Peyer's patch (tissue), 4 donors: ENCODE data around the gene SETD1B. TPM values are rescaled to one million over a fixed set of nuclear protein-coding genes. Genes with fewer than 3 reads are reported as not detected.
A peak's percentile ranks its signal among the peaks of the same experiment; 100 is the strongest.

Source experiments
- DNase-seq, 3 donors: peaks; one replicate each; pipeline ENCODE4 v3.0.0-alpha.2; 2017 to 2019
- H3K27ac ChIP-seq, 4 donors: fragments of 200-600 bp; sonication (generic); one replicate each; pipeline ENCODE4 v1.5.1; 2016 to 2019
- H3K27me3 ChIP-seq, 2 donors: fragments of 200-600 bp; sonication (generic); one replicate each; pipeline ENCODE4 v1.5.1; 2019
- H3K36me3 ChIP-seq, 3 donors: fragments of 200-600 bp; sonication (generic); one replicate each; pipeline ENCODE4 v1.5.1; 2016 to 2019
- H3K4me1 ChIP-seq, 4 donors: fragments of 200-600 bp; sonication (generic); one replicate each; pipeline ENCODE4 v1.5.1; 2016 to 2019
- H3K4me3 ChIP-seq, 4 donors: fragments of 200-600 bp; sonication (generic); 1 replicate in 3 of 4; 2 replicates in 1 of 4; pipeline ENCODE4 v1.5.1; 2016 to 2019; ENCODE audit warnings: mild to moderate bottlenecking in 1 of 4
- H3K9me3 ChIP-seq, 4 donors: fragments of 200-600 bp; sonication (generic); one replicate each; pipeline ENCODE4 v1.5.1; 2016 to 2019; ENCODE audit warnings: mild to moderate bottlenecking in 1 of 4
- CTCF ChIP-seq, 6 experiments: fragments of 450-650 bp in 4 of 6; fragments of 200-600 bp in 2 of 6; sonication (generic) in 1 of 6; IDR thresholded peaks; one replicate each; pipeline ENCODE4 v1.5.1; 2017 to 2019; ENCODE audit warnings: antibody characterized with exemption in 6 of 6, mild to moderate bottlenecking in 3 of 6, moderate library complexity in 1 of 6
- POLR2A ChIP-seq, 2 donors: fragments of 450-650 bp; IDR thresholded peaks; one replicate each; pipeline ENCODE4 v1.5.1; 2017; ENCODE audit warnings: antibody characterized with exemption in 2 of 2, mild to moderate bottlenecking in 2 of 2, moderate library complexity in 2 of 2
- total RNA-seq, 4 donors: library from RNA; depleted of rRNA; stranded (reverse); fragments of >200 nt; gene quantifications; one replicate each; pipeline ENCODE4 v1.1.0, GENCODE V29; 2016

Gene SETD1B
- total RNA-seq, 4 donors from 2014 or later, result 15.4 to 30.5 (median 25.3) TPM

GRCh38 chr12:121798787-121799155 lies 5.0 kb upstream of the SETD1B start:
- H3K36me3 ChIP-seq, result peaks cover 0 to 12% (median 0%) of the 10 kb centered on the region in 3 donors
- DNase-seq, result no peak
- no peaks in the 10 kb centered on the region for H3K9me3 ChIP-seq
- peak overlapping the region in 3 of 4 donors; percentile 82 to 93 (median 91) for H3K4me3 ChIP-seq
- peaks cover 4 to 56% (median 16%) of the 10 kb centered on the region in 4 donors for H3K4me1 ChIP-seq
- no peaks in the 10 kb centered on the region for H3K27me3 ChIP-seq
- TF ChIP-seq POLR2A (IDR thresholded peaks at IDR 0.05), result no peak
- no peak for TF ChIP-seq CTCF (IDR thresholded peaks at IDR 0.05)
- H3K27ac ChIP-seq, result peak overlapping the region; percentile 100

GRCh38 chr12:121799156-121799841 lies 4.5 kb upstream of the SETD1B start:
- Histone ChIP-seq H3K9me3 (no peaks in the 10 kb centered on the region), H3K27ac (peak overlapping the region; percentile 100), H3K36me3 (peaks cover 0 to 12% (median 0%) of the 10 kb centered on the region in 3 donors), H3K4me1 (peaks cover 4 to 51% (median 16%) of the 10 kb centered on the region in 4 donors), H3K4me3 (peak overlapping the region; percentile 82 to 93 (median 88)), H3K27me3 (no peaks in the 10 kb centered on the region)
- TF ChIP-seq CTCF (IDR thresholded peaks at IDR 0.05) (peak in 1 of 6 experiments; percentile 18), POLR2A (IDR thresholded peaks at IDR 0.05) (peak in 1 of 2 donors; percentile 19)
- peak in 2 of 3 donors; percentile 79 to 83 for DNase-seq

GRCh38 chr12:121799842-121800693 lies 3.7 kb upstream of the SETD1B start:
- Histone ChIP-seq H3K9me3 (no peaks in the 10 kb centered on the region), H3K36me3 (peaks cover 0 to 12% (median 0%) of the 10 kb centered on the region in 3 donors), H3K4me1 (peaks cover 4 to 43% (median 12%) of the 10 kb centered on the region in 4 donors), H3K4me3 (peak overlapping the region; percentile 82 to 93 (median 88)), H3K27ac (peak overlapping the region; percentile 100), H3K27me3 (no peaks in the 10 kb centered on the region)
- peak; percentile 51 to 90 for TF ChIP-seq POLR2A (IDR thresholded peaks at IDR 0.05)
- no peak for TF ChIP-seq CTCF (IDR thresholded peaks at IDR 0.05)
- DNase-seq, result peak; percentile 79 to 95 (median 95)

- peak in 2 of 3 donors; percentile 90 for DNase-seq
- H3K4me3 ChIP-seq, result peak overlapping the region; percentile 82 to 93 (median 88)
- peak overlapping the region; percentile 100 for H3K27ac ChIP-seq
- H3K36me3 ChIP-seq, result peaks cover 0 to 3% (median 0%) of the 10 kb centered on the region in 3 donors
- no peaks in the 10 kb centered on the region for H3K27me3 ChIP-seq
- no peaks in the 10 kb centered on the region for H3K9me3 ChIP-seq
- peaks cover 3 to 38% (median 10%) of the 10 kb centered on the region in 4 donors for H3K4me1 ChIP-seq
- TF ChIP-seq CTCF (IDR thresholded peaks at IDR 0.05), result no peak
- peak; percentile 84 to 86 for TF ChIP-seq POLR2A (IDR thresholded peaks at IDR 0.05)
Measured at GRCh38 chr12:121800694-121801594, 2.9 kb upstream of the SETD1B start.
